ENCODE data around the gene STAM.

- no peak for TF ChIP-seq CTCF (optimal IDR thresholded peaks at IDR 0.05 in 1 of 3, IDR thresholded peaks at IDR 0.05 in 1 of 3, conservative IDR thresholded peaks at IDR 0.05 in 1 of 3; ENCODE audit: extremely low read depth in 1 of 3, insufficient read depth in 2 of 3, low read length in 3 of 3)
- TF ChIP-seq EZH2 (IDR thresholded peaks at IDR 0.05; ENCODE audit: low read length), result no peak
These were observed 112.7 kb downstream of the STAM start for GRCh38 chr10:17756557-17757217.

Data from keratinocyte (primary cell).